H1 (cell line): ENCODE measurements around the gene DRAXIN. TPM values are rescaled to one million over a fixed set of nuclear protein-coding genes. Genes with fewer than 3 reads are reported as not detected.

ENCODE experiments used
- CTCF ChIA-PET: fragments of 300-600 bp; sonication (Branson Sonifier 250); formaldehyde crosslinking; loops from one replicate; lab custom pipeline; 2021; ENCODE audit not compliant: partially characterized antibody; lab: Charles Lee
- POLR2A ChIA-PET: fragments of 300-600 bp; sonication (Branson Sonifier 250); formaldehyde crosslinking; loops from one replicate; lab custom pipeline; 2021; ENCODE audit warnings: inconsistent platforms; ENCODE audit not compliant: partially characterized antibody; lab: Charles Lee
- DNase-seq, 2 experiments: peaks; one replicate each; pipeline versions ENCODE4 v3.0.0 to v3.0.0-alpha.2; 2010 to 2022; ENCODE audit warnings: low spot score in 2 of 2, low read depth in 1 of 2, mixed read lengths in 1 of 2
- FAIRE-seq: peaks from 2 replicates; lab custom pipeline; 2011; peaks lifted over from hg19 to GRCh38; lab: Jason Lieb, UNC
- H2AFZ ChIP-seq: 2 replicates; pipeline ENCODE4 v1.8.1; 2012; ENCODE audit warnings: low read length, inconsistent platforms
- H2AK5ac ChIP-seq: 2 replicates; pipeline ENCODE4 v1.6.1; 2013; ENCODE audit warnings: low read depth, low read length
- H2BK120ac ChIP-seq: replicated peaks from 2 replicates; pipeline ENCODE3; 2013; ENCODE audit warnings: low read depth, low read length, inconsistent platforms
- H2BK12ac ChIP-seq: 2 replicates; pipeline ENCODE4 v1.6.1; 2013; ENCODE audit warnings: low read depth, low read length
- H2BK15ac ChIP-seq: 2 replicates; pipeline ENCODE4 v1.6.1; 2013; ENCODE audit warnings: low read length
- H2BK20ac ChIP-seq: 2 replicates; pipeline ENCODE4 v1.6.1; 2013; ENCODE audit warnings: low read length
- H2BK5ac ChIP-seq: 2 replicates; pipeline ENCODE4 v1.6.1; 2013; ENCODE audit warnings: low read depth, low read length
- H3K14ac ChIP-seq: 2 replicates; pipeline ENCODE4 v1.6.1; 2013; ENCODE audit warnings: inconsistent platforms; ENCODE audit not compliant: insufficient read length
- H3K18ac ChIP-seq: 2 replicates; pipeline ENCODE4 v1.6.1; 2013; ENCODE audit warnings: low read length; ENCODE audit errors: extremely low read depth
- H3K23ac ChIP-seq: 2 replicates; pipeline ENCODE4 v1.6.1; 2013; ENCODE audit warnings: inconsistent platforms; ENCODE audit not compliant: insufficient read length
- H3K23me2 ChIP-seq: 2 replicates; pipeline ENCODE4 v1.6.1; 2013; ENCODE audit warnings: low read depth, low read length
- H3K27ac ChIP-seq: 2 replicates; pipeline ENCODE4 v1.6.1; 2011; ENCODE audit warnings: low read depth, low read length, inconsistent platforms
- H3K27me3 ChIP-seq, 4 experiments: replicated peaks in 1 of 4; 1 replicate in 1 of 4; 2 replicates in 3 of 4; pipeline versions ENCODE4 v1.6.1 to v1.8.1; 2011 to 2013; ENCODE audit warnings: low read length in 3 of 4, mild to moderate bottlenecking in 3 of 4, inconsistent platforms in 2 of 4, mixed read lengths in 2 of 4, moderate library complexity in 1 of 4; ENCODE audit not compliant: control insufficient read depth in 3 of 4, insufficient read depth in 3 of 4; ENCODE audit errors: extremely low read depth in 1 of 4
- H3K36me3 ChIP-seq, 4 experiments: 2 replicates each; pipeline versions ENCODE4 v1.6.1 to v1.8.1; 2011 to 2013; ENCODE audit warnings: mild to moderate bottlenecking in 4 of 4, low read length in 3 of 4, moderate library complexity in 2 of 4, control low read depth in 1 of 4, inconsistent platforms in 1 of 4; ENCODE audit not compliant: insufficient read depth in 4 of 4, control insufficient read depth in 2 of 4
- H3K4ac ChIP-seq: replicated peaks from 2 replicates; pipeline ENCODE3; 2013; ENCODE audit warnings: low read length, low read depth, mixed read lengths, inconsistent platforms; ENCODE audit not compliant: insufficient read length
- H3K4me1 ChIP-seq, 4 experiments: replicated peaks in 1 of 4; 1 replicate in 1 of 4; 2 replicates in 3 of 4; pipeline versions ENCODE4 v1.6.1 to v1.8.1; 2011 to 2013; ENCODE audit warnings: low read length in 3 of 4, inconsistent platforms in 2 of 4, mixed read lengths in 1 of 4; ENCODE audit not compliant: insufficient read depth in 4 of 4, control insufficient read depth in 3 of 4
- H3K4me2 ChIP-seq, 2 experiments: 2 replicates each; pipeline versions ENCODE4 v1.6.1 to v1.8.1; 2011 to 2013; ENCODE audit warnings: low read depth in 2 of 2, low read length in 2 of 2, control low read depth in 1 of 2, inconsistent platforms in 1 of 2, mild to moderate bottlenecking in 1 of 2; ENCODE audit not compliant: insufficient read depth in 1 of 2
- H3K4me3 ChIP-seq, 4 experiments: fragments of 200-600, 300-600 bp in 1 of 4; sonication (generic), shearing (Covaris generic), sonication (Bioruptor Twin) in 1 of 4; 2 replicates each; pipeline versions ENCODE4 v1.5.1 to v1.8.1; 2011 to 2016; ENCODE audit warnings: low read length in 4 of 4, low read depth in 3 of 4, control low read depth in 2 of 4, inconsistent platforms in 2 of 4, mild to moderate bottlenecking in 2 of 4, mixed read lengths in 1 of 4, moderate library complexity in 1 of 4; ENCODE audit not compliant: insufficient read depth in 2 of 4; ENCODE audit errors: extremely low read depth in 1 of 4
- H3K56ac ChIP-seq: replicated peaks from 2 replicates; pipeline ENCODE3; 2013; ENCODE audit warnings: low read depth, mild to moderate bottlenecking, mixed read lengths, low read length, inconsistent platforms; ENCODE audit not compliant: insufficient read length
- H3K79me1 ChIP-seq: 2 replicates; pipeline ENCODE4 v1.6.1; 2013; ENCODE audit warnings: low read depth, low read length, control low read depth
- H3K79me2 ChIP-seq, 2 experiments: 2 replicates each; pipeline versions ENCODE4 v1.6.1 to v1.8.1; 2012 to 2013; ENCODE audit warnings: low read length in 2 of 2, mild to moderate bottlenecking in 2 of 2, inconsistent platforms in 1 of 2; ENCODE audit not compliant: insufficient read depth in 2 of 2, control insufficient read depth in 1 of 2
- H3K9ac ChIP-seq, 4 experiments: replicated peaks in 1 of 4; 1 replicate in 1 of 4; 2 replicates in 3 of 4; pipeline versions ENCODE4 v1.6.1 to v1.8.1; 2011 to 2013; ENCODE audit warnings: low read depth in 3 of 4, low read length in 3 of 4, control low read depth in 2 of 4, mild to moderate bottlenecking in 2 of 4, moderate library complexity in 2 of 4, inconsistent platforms in 1 of 4; ENCODE audit errors: extremely low read depth in 1 of 4
- H3K9me3 ChIP-seq, 2 experiments: 2 replicates each; pipeline versions ENCODE4 v1.6.1 to v1.8.1; 2012 to 2013; ENCODE audit warnings: mild to moderate bottlenecking in 2 of 2, moderate library complexity in 2 of 2, control low read depth in 1 of 2, inconsistent platforms in 1 of 2, low read depth in 1 of 2, low read length in 1 of 2, mixed read lengths in 1 of 2; ENCODE audit not compliant: insufficient read depth in 2 of 2
- H4K20me1 ChIP-seq, 2 experiments: replicated peaks in 1 of 2; 2 replicates each; pipeline versions ENCODE3 to v1.8.1; 2011 to 2013; ENCODE audit warnings: inconsistent platforms in 2 of 2, low read length in 2 of 2, mild to moderate bottlenecking in 1 of 2; ENCODE audit not compliant: insufficient read depth in 2 of 2, control insufficient read depth in 1 of 2
- H4K5ac ChIP-seq: 2 replicates; pipeline ENCODE4 v1.6.1; 2013; ENCODE audit warnings: low read length, low read depth, mixed read lengths, inconsistent platforms; ENCODE audit not compliant: insufficient read length
- H4K8ac ChIP-seq: 2 replicates; pipeline ENCODE4 v1.8.0; 2013; ENCODE audit warnings: mild to moderate bottlenecking, moderate library complexity, low read length, inconsistent platforms; ENCODE audit not compliant: insufficient read depth; ENCODE audit errors: extremely low read depth
- H4K91ac ChIP-seq: replicated peaks from 2 replicates; pipeline ENCODE3; 2013; ENCODE audit warnings: low read length, mixed read lengths, inconsistent platforms; ENCODE audit not compliant: insufficient read length
- BCL11A ChIP-seq, 2 experiments: IDR thresholded peaks; one replicate each; pipeline ENCODE4 v1.6.1; 2011; ENCODE audit warnings: low read depth in 2 of 2, low read length in 2 of 2, mild to moderate bottlenecking in 2 of 2
- CBX8 ChIP-seq: fragments of 300-800, 300-1000 bp; sonication (generic); IDR thresholded peaks from 2 replicates; pipeline ENCODE4 v1.7.1; 2016; ENCODE audit warnings: low read depth, low read length, borderline replicate concordance
- E2F6 ChIP-seq: IDR thresholded peaks from 2 replicates; pipeline ENCODE4 v1.6.1; 2012; ENCODE audit warnings: inconsistent platforms
- PHF8 ChIP-seq: fragments of 200-600 bp; sonication (generic); conservative IDR thresholded peaks from 2 replicates; pipeline ENCODE4 v1.7.1; 2012; ENCODE audit warnings: low read depth, mild to moderate bottlenecking, inconsistent platforms, low read length, moderate library complexity
- POU5F1 ChIP-seq: IDR thresholded peaks from 2 replicates; pipeline ENCODE4 v1.6.1; 2011; ENCODE audit warnings: low read depth, mild to moderate bottlenecking, low read length, moderate library complexity
- RAD21 ChIP-seq, 2 experiments: IDR thresholded peaks in 1 of 2; conservative IDR thresholded peaks in 1 of 2; 2 replicates each; pipeline ENCODE4 v1.6.1; 2011; ENCODE audit warnings: low read depth in 2 of 2, low read length in 2 of 2, improper control_type of control experiment in 1 of 2, inconsistent platforms in 1 of 2, mild to moderate bottlenecking in 1 of 2, moderate library complexity in 1 of 2
- RXRA ChIP-seq: IDR thresholded peaks from 2 replicates; pipeline ENCODE4 v1.6.1; 2011; ENCODE audit warnings: low read depth, mild to moderate bottlenecking, low read length, moderate library complexity; ENCODE audit not compliant: insufficient read depth
- SAP30 ChIP-seq: fragments of 300-600 bp; sonication (generic); IDR thresholded peaks from 2 replicates; pipeline ENCODE4 v1.7.1; 2012; ENCODE audit warnings: low read length, moderate library complexity, mild to moderate bottlenecking, inconsistent platforms; ENCODE audit not compliant: insufficient read depth, insufficient replicate concordance
- SP1 ChIP-seq: IDR thresholded peaks from 2 replicates; pipeline ENCODE4 v1.6.1; 2011; ENCODE audit warnings: low read depth, low read length
- TAF7 ChIP-seq: optimal IDR thresholded peaks from 2 replicates; pipeline ENCODE3; 2011; ENCODE audit warnings: low read depth, mild to moderate bottlenecking, inconsistent platforms, low read length, moderate library complexity, borderline replicate concordance
- TBP ChIP-seq: IDR thresholded peaks from 2 replicates; pipeline ENCODE4 v1.6.1; 2011; ENCODE audit warnings: low read depth, low read length, improper control_type of control experiment
- WGBS, 2 experiments: shearing (Covaris generic) in 1 of 2; methylation state at CpG; one replicate each; pipeline versions ENCODE4 v1.1.6 to v1.1.7; 2013 to 2015; ENCODE audit warnings: low lambda C conversion rate in 2 of 2, mixed read lengths in 2 of 2, inconsistent platforms in 1 of 2, low coverage in 1 of 2, missing lambda C conversion rate in 1 of 2; ENCODE audit not compliant: insufficient replicate concordance in 2 of 2, insufficient coverage in 1 of 2, insufficient read length in 1 of 2; ENCODE audit errors: extremely low coverage in 1 of 2, missing lambda C conversion rate in 1 of 2; 5-methylcytosine and 5-hydroxymethylcytosine counted together
- polyA plus RNA-seq, 7 experiments: library from polyadenylated mRNA; depleted of rRNA in 3 of 7; stranded (reverse) in 5 of 7; unstranded in 2 of 7; fragments of >200 nt in 5 of 7; fragments of 200-250 nt in 2 of 7; gene quantifications; 1 replicate in 5 of 7; 2 replicates in 1 of 7; 4 replicates in 1 of 7; pipeline versions ENCODE4 v1.2.1 to v1.2.3, GENCODE V29; 2011 to 2013; ENCODE audit warnings: missing spikeins in 2 of 7, mixed read lengths in 2 of 7
- total RNA-seq: library from RNA; stranded (reverse); fragmentation: NEBNext Ultra II Directional; extraction: Animal tissue kit (Norgen Biotek cat#: 25700); gene quantifications from 2 replicates; pipeline ENCODE4 v1.2.1, GENCODE V29; 2021

The DRAXIN gene
- total and polyA plus RNA-seq, 2 of the 8 experiments (the other 6 are each of a cell fraction or from before 2014, with no cell fraction given) = 4.6 to 17.6 TPM

- Histone ChIP-seq H3K36me3 (no peaks in the 10 kb centered on the region), H2BK12ac (0 out of 2 replicates have a peak overlapping the region, but pooled peaks have one; percentile 98), H3K14ac (no peak overlapping the region), H3K79me2 (no peaks in the 10 kb centered on the region)
- FAIRE-seq = no peak
- CTCF ChIA-PET = interaction anchor here (1.8 kb wide), 1 partner anchor 9 kb away, joined by 9 read pairs; no protein-coding TSS in a partner anchor
- TF ChIP-seq E2F6 (no peak), CBX8 (no peak), TAF7 (no peak), PHF8 (no peak), BCL11A (IDR thresholded peaks at IDR 0.05; ENCODE audit: low read depth in 2 of 2, low read length in 2 of 2) (no peak), POU5F1 (no peak), RXRA (no peak), RAD21 (IDR thresholded peaks at IDR 0.05 in 1 of 2, conservative IDR thresholded peaks at IDR 0.05 in 1 of 2; ENCODE audit: low read depth in 2 of 2, low read length in 2 of 2) (no peak), TBP (no peak), SP1 (no peak), SAP30 (no peak)
- TF ChIP-seq, all 59 proteins: peak for 0
- no peak overlapping the region for H3K4ac ChIP-seq
- peaks cover 4% of the 10 kb centered on the region; the same call in 1 of the 2 replicates for H3K23me2 ChIP-seq
- H2AK5ac ChIP-seq = 0 out of 2 replicates have a peak overlapping the region, but pooled peaks have one; percentile 83
- no peak overlapping the region for H2BK5ac ChIP-seq
- POLR2A ChIA-PET = interaction anchor here (0.7 to 1.7 kb wide), 4 partner anchors 13 to 38 kb away, joined by 3 to 5 read pairs (median 3); no protein-coding TSS in a partner anchor
- H3K27ac ChIP-seq = no peak overlapping the region
- H3K79me1 ChIP-seq = no peaks in the 10 kb centered on the region
- no peak overlapping the region for H3K18ac ChIP-seq
- no peak overlapping the region for H3K4me2 ChIP-seq
- H4K91ac ChIP-seq = peak overlapping the region; percentile 30
- no peak overlapping the region for H2BK120ac ChIP-seq
- 87% methylated on average over 4 of the region's 4 CpGs; no CpG with 5 or more reads in 1 of the 2 experiments for WGBS, 2 experiments
- no peak overlapping the region for H3K56ac ChIP-seq
- H3K4me1 ChIP-seq = peaks cover 4 to 39% (median 30%) of the 10 kb centered on the region in 4 experiments
- H3K27me3 ChIP-seq = no peaks in the 10 kb centered on the region
- peaks cover 0 to 1% of the 10 kb centered on the region in 2 experiments for H4K20me1 ChIP-seq
- DNase-seq = no peak
- no peak overlapping the region for H3K4me3 ChIP-seq
- no peak overlapping the region for H3K23ac ChIP-seq
- H2BK15ac ChIP-seq = no peak overlapping the region
- no peak overlapping the region for H4K5ac ChIP-seq
- H3K9ac ChIP-seq = no peak overlapping the region
- H3K9me3 ChIP-seq = no peaks in the 10 kb centered on the region
- no peak overlapping the region for H2AFZ ChIP-seq
- no peak overlapping the region for H4K8ac ChIP-seq
- no peak overlapping the region for H2BK20ac ChIP-seq
Observed at GRCh38 chr1:11728126-11728806, 36.8 kb downstream of the DRAXIN start.
